Panc1 (cell line): ENCODE results near the gene COL16A1. TPM values are rescaled to one million over a fixed set of nuclear protein-coding genes. Genes with fewer than 3 reads are reported as not detected.

ENCODE experiments used
- ATAC-seq: fragments of 200-7000 bp; cut with Tn5 transposase; 2 replicates; pipeline ENCODE4 v1.9.1; 2020; ENCODE audit warnings: mild to moderate bottlenecking, moderate library complexity
- BruUV-seq: library from RNA; stranded (reverse); fragments of 400-500 nt; replicated peaks from 2 replicates; lab custom pipeline; 2021; lab: Mats Ljungman, UMichigan
- CTCF ChIA-PET: fragments of 300-600 bp; sonication (Branson Sonifier 250); formaldehyde crosslinking; loops from one replicate; lab custom pipeline; 2022; ENCODE audit warnings: antibody characterized with exemption; lab: Charles Lee
- POLR2A ChIA-PET: fragments of 300-600 bp; sonication (Branson Sonifier 250); formaldehyde crosslinking; loops from one replicate; lab custom pipeline; 2022; ENCODE audit warnings: antibody characterized with exemption; lab: Charles Lee
- DNase-seq: peaks from one replicate; pipeline ENCODE4 v3.0.0-alpha.2; 2010; ENCODE audit warnings: low read depth, low spot score
- H3K27ac ChIP-seq: 2 replicates; pipeline ENCODE4 v1.5.1; 2011; ENCODE audit warnings: mild to moderate bottlenecking, low read length, inconsistent platforms
- H3K27me3 ChIP-seq: fragments of 200-500 bp; sonication (Bioruptor generic); 2 replicates; pipeline ENCODE4 v1.6.0; 2014; ENCODE audit warnings: low read length, inconsistent platforms; ENCODE audit not compliant: control insufficient read depth, insufficient read depth
- H3K36me3 ChIP-seq: fragments of 200-500 bp; sonication (Bioruptor generic); 2 replicates; pipeline ENCODE4 v1.5.1; 2014; ENCODE audit warnings: inconsistent platforms, mild to moderate bottlenecking, low read length, moderate library complexity; ENCODE audit not compliant: control insufficient read depth, insufficient read depth
- H3K4me1 ChIP-seq: 2 replicates; pipeline ENCODE4 v1.5.1; 2011; ENCODE audit warnings: inconsistent platforms, mild to moderate bottlenecking, low read length, moderate library complexity; ENCODE audit not compliant: control insufficient read depth, insufficient read depth
- H3K4me3 ChIP-seq, 2 experiments: 2 replicates each; pipeline ENCODE4 v1.5.1; 2011 to 2012; ENCODE audit warnings: low read depth in 2 of 2, low read length in 2 of 2, mild to moderate bottlenecking in 2 of 2, inconsistent platforms in 1 of 2, moderate library complexity in 1 of 2
- H3K9me3 ChIP-seq: fragments of 200-500 bp; sonication (Bioruptor generic); 2 replicates; pipeline ENCODE4 v1.5.1; 2014; ENCODE audit warnings: low read depth, mild to moderate bottlenecking, inconsistent platforms, low read length, moderate library complexity; ENCODE audit not compliant: control insufficient read depth, insufficient read depth
- POLR2AphosphoS5 ChIP-seq: IDR thresholded peaks from 2 replicates; pipeline ENCODE4 v1.6.1; 2012; ENCODE audit warnings: mild to moderate bottlenecking, low read depth, low read length, moderate library complexity
- SIN3A ChIP-seq: IDR thresholded peaks from 2 replicates; pipeline ENCODE4 v1.6.1; 2012; ENCODE audit warnings: low read depth, mild to moderate bottlenecking, low read length, moderate library complexity, borderline replicate concordance; ENCODE audit not compliant: insufficient read depth
- TCF7L2 ChIP-seq: IDR thresholded peaks from 2 replicates; pipeline ENCODE4 v1.6.1; 2011; ENCODE audit warnings: mild to moderate bottlenecking, low read depth, low read length, inconsistent platforms
- in situ Hi-C: cut with HindIII; loops from 2 replicates; pipeline ENCODE4 v1.10.0; 2016; ENCODE audit warnings: low sequenced_read_pairs, low pct_unique_long_range_greater_than_20kb
- intact Hi-C: fragments of 100-400 bp; cut with micrococcal nuclease; formaldehyde crosslinking; loops from one replicate; pipeline ENCODE4 v1.10.0; 2022; ENCODE audit not compliant: unreplicated experiment
- total RNA-seq: library from RNA; stranded (reverse); gene quantifications from one replicate; pipeline ENCODE4 v1.2.1, GENCODE V29; 2021; ENCODE audit not compliant: unreplicated experiment
- TF ChIP-seq, protein P1 (sequence below): fragments of 450-650 bp; IDR thresholded peaks from 2 replicates; pipeline ENCODE4 v1.5.1; 2017; ENCODE audit warnings: mild to moderate bottlenecking
- TF ChIP-seq, protein P2 (sequence below), 2 experiments: IDR thresholded peaks; 2 replicates each; pipeline ENCODE4 v1.6.1; 2011 to 2012; ENCODE audit warnings: low read depth in 2 of 2, control low read depth in 1 of 2, low read length in 1 of 2, mild to moderate bottlenecking in 1 of 2, moderate library complexity in 1 of 2; ENCODE audit not compliant: insufficient read depth in 1 of 2

The COL16A1 gene
- total RNA-seq, 1 experiment from 2014 or later = 7.6 TPM

DNA sequence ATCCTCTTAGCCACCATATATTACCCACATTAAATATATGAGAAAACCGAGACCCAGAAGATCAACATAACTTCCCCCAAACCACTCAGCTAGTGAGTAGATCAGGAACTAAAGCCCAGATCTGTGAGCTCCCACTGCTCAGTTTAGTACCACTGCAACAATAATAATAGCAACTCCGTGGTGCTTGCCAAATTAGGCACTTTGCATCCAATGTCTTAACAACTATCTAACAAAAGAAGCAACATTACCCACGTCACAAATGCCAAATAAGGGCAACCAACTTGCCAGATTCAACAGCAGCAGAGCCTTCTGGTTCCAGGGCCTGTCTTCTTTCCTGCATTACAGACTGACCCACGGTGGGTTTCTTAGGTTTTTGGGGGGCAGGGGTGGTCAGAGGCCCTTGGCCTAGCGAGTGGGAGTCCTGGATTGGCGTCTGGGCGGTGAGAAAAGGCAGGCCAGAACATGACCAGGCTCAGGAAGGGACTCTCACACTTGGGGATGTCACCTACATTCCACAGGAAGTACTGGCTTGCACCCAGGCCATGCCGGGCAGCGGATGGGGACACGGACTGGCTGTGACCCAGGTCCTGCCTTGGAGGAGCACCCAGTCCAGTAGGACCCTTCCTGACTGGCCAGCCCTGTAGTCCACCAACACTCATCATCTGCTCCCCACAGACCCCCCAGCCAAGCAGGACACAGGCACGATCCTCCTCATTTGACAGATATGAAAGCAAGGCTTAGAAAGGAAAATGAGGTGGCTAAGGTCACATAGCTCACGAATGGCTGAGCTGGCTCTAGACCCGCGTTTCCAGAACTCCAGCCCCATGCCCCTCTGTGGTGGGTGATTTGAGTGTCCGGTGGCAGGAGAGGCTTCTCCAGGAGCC is 81.7 kb downstream of the COL16A1 start:
- Histone ChIP-seq H3K4me1 (no peaks in the 10 kb centered on the region; the same call in 1 of the 2 replicates), H3K27me3 (peaks cover 5% of the 10 kb centered on the region), H3K9me3 (no peaks in the 10 kb centered on the region), H3K36me3 (no peaks in the 10 kb centered on the region), H3K4me3 (no peak overlapping the region), H3K27ac (no peak overlapping the region)
- DNase-seq = no peak
- intact Hi-C loops (no loop called here), in situ Hi-C loops (no loop called here)
- BruUV-seq = no TSS peak
- no peak for TF ChIP-seq TCF7L2
- ChIA-PET CTCF (interaction anchor here (0.6 kb wide), 1 partner anchor 167 kb away, joined by 4 read pairs; no protein-coding TSS in a partner anchor), POLR2A (no interaction called here)
- no peak for ATAC-seq

DNA sequence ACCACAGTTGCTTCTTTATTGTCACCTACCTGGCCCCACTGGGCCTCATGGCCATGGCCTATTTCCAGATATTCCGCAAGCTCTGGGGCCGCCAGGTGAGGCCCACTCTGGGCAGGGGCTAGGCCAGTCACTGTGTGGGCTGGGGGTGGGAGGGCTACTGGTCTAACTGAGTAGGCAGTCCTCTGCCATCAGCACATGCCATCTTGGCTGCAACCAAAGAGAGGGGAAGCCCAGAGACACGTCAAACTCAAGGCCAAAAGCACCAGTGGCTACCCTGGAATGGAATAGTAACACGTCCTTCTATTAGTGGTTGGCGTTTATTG is 82.4 kb downstream of the COL16A1 start:
- POLR2A ChIA-PET = no interaction called here
- Histone ChIP-seq H3K4me3 (no peak overlapping the region), H3K9me3 (no peaks in the 10 kb centered on the region), H3K36me3 (no peaks in the 10 kb centered on the region), H3K27me3 (peaks cover 5% of the 10 kb centered on the region), H3K4me1 (no peaks in the 10 kb centered on the region; the same call in 1 of the 2 replicates), H3K27ac (no peak overlapping the region)
- CTCF ChIA-PET = interaction anchor here (0.6 kb wide), 1 partner anchor 168 kb away, joined by 4 read pairs; no protein-coding TSS in a partner anchor
- ATAC-seq = no peak
- no TSS peak for BruUV-seq
- intact Hi-C loops (no loop called here), in situ Hi-C loops (no loop called here)
- no peak for DNase-seq
- TF ChIP-seq, protein P1, sequence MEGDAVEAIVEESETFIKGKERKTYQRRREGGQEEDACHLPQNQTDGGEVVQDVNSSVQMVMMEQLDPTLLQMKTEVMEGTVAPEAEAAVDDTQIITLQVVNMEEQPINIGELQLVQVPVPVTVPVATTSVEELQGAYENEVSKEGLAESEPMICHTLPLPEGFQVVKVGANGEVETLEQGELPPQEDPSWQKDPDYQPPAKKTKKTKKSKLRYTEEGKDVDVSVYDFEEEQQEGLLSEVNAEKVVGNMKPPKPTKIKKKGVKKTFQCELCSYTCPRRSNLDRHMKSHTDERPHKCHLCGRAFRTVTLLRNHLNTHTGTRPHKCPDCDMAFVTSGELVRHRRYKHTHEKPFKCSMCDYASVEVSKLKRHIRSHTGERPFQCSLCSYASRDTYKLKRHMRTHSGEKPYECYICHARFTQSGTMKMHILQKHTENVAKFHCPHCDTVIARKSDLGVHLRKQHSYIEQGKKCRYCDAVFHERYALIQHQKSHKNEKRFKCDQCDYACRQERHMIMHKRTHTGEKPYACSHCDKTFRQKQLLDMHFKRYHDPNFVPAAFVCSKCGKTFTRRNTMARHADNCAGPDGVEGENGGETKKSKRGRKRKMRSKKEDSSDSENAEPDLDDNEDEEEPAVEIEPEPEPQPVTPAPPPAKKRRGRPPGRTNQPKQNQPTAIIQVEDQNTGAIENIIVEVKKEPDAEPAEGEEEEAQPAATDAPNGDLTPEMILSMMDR = no peak
- TF ChIP-seq, protein P2, sequence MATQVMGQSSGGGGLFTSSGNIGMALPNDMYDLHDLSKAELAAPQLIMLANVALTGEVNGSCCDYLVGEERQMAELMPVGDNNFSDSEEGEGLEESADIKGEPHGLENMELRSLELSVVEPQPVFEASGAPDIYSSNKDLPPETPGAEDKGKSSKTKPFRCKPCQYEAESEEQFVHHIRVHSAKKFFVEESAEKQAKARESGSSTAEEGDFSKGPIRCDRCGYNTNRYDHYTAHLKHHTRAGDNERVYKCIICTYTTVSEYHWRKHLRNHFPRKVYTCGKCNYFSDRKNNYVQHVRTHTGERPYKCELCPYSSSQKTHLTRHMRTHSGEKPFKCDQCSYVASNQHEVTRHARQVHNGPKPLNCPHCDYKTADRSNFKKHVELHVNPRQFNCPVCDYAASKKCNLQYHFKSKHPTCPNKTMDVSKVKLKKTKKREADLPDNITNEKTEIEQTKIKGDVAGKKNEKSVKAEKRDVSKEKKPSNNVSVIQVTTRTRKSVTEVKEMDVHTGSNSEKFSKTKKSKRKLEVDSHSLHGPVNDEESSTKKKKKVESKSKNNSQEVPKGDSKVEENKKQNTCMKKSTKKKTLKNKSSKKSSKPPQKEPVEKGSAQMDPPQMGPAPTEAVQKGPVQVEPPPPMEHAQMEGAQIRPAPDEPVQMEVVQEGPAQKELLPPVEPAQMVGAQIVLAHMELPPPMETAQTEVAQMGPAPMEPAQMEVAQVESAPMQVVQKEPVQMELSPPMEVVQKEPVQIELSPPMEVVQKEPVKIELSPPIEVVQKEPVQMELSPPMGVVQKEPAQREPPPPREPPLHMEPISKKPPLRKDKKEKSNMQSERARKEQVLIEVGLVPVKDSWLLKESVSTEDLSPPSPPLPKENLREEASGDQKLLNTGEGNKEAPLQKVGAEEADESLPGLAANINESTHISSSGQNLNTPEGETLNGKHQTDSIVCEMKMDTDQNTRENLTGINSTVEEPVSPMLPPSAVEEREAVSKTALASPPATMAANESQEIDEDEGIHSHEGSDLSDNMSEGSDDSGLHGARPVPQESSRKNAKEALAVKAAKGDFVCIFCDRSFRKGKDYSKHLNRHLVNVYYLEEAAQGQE (IDR thresholded peaks at IDR 0.05; ENCODE audit: insufficient read depth in 1 of 2, low read depth in 2 of 2, low read length in 1 of 2) = no peak
- TF ChIP-seq TCF7L2 (no peak), POLR2AphosphoS5 (no peak), SIN3A (no peak)
